Suppressor macrophage treated with lipopolysaccharide for 4 hours (primary cell): ENCODE data around the gene ATP6V0E1.

Experiments used
- DNase-seq: peaks from one replicate; pipeline ENCODE4 v3.0.0-alpha.2; 2020

ATP6V0E1 gene

GRCh38 chr5:172983542-172984243 lies at the start of gene ATP6V0E1:
ATP6V0E1 (plus strand) TSS chr5:172983771; CDS start chr5:172983861, 90 bp downstream.
- DNase-seq, result peak; percentile 97

- DNase-seq, result no peak
Measured at GRCh38 chr5:172935096-172935495, 48.5 kb upstream of the ATP6V0E1 start.

DNA sequence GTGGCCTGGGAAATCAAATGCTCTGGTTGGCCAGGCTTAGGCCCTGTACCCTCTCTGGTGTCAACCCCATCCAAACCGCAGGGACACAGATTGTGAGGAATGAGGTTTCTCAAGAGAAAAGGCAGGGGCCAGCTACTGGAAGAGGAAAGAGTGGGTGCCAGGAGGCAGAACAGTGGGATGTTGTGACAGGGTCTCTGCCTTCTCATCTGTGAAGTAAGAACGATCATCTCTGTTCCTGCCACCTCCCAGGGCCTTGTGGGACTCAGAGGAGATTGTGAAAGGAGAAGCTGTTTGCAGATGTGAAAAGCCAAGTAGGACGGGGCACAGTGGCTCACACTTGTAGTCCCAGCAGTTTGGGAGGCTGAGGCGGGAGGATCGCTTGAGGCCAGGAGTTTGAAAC lies 47.2 kb upstream of the ATP6V0E1 start:
- DNase-seq, result no peak

GRCh38 chr5:172939071-172939470 lies 44.5 kb upstream of the ATP6V0E1 start:
- peak; percentile 40 for DNase-seq

DNA sequence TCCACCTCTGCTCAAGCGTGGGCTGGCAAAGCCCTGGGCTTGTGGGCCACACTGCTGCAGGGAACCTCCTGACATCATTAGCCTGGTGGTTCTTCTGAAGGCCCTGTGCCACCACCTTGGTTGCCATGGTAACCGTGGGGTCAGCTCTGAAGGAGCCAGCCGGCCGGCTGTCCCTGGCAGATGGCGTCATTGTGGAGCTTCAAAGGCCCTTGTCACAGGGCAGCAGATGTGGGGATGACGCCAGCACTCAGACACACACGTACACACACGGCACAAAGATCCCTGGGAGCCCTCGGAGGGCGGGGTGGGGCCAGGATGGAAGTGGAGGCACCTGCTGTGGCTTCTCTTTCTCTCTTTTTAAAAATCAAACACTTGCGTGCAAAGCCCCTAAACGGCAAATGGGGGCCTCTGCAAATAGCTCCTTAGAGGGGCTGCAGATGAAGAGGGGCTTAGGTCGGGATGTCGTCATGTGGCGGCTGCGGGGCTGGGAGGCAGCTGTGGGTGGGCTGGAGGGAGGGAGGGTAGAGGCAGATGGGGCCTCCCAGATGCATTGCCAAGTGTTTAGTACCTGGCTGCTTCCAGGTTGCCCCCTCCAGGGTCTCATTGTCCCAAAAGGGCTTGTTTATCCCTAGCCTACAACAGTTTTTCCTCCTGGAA lies 43.8 kb upstream of the ATP6V0E1 start:
- DNase-seq, result no peak

- no peak for DNase-seq
Measured at GRCh38 chr5:172940268-172941066, 43.1 kb upstream of the ATP6V0E1 start.

DNA sequence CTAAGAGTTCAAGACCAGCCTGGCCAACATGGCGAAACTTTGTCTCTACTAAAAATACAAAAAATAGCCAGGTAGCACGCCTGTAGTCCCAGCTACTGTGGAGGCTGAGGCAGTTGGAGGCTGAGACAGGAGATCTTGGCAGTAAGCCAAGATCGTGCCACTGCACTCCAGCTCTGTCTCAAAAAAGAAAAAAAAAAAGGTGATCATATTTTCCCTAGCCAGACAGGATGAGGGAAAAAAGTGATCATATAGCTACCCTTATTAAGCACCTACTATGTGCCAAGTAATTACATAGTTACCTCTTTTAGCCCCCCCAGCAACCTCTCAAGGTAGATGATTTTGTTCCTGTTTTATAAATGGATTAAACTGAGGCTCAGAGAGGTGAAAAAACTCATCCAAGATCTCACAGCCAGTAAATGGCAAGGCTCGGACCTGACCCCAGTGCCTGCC lies 42.5 kb upstream of the ATP6V0E1 start:
- DNase-seq, result no peak

DNA sequence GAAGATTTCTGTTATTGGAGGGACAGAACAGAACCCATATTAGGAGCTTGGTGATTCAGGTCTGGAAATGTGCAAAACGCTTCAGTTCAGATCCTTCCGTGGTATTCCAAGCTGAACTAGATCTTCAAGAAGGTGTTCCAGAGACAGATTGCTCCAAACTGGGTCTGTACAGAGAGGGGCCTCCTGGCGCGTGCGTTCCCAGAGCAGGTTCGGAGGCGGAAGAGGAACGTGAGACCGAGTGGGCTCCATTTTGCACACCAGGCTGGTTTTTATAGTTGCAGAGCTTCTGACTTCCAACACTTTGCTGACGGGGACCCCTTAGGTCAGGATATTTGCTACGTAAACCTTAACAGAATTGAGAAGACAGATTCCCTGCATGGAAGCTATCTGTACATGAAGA lies 41.0 kb upstream of the ATP6V0E1 start:
- DNase-seq, result no peak

GRCh38 chr5:172943283-172943841 lies 40.2 kb upstream of the ATP6V0E1 start:
- peak; percentile 40 for DNase-seq

DNA sequence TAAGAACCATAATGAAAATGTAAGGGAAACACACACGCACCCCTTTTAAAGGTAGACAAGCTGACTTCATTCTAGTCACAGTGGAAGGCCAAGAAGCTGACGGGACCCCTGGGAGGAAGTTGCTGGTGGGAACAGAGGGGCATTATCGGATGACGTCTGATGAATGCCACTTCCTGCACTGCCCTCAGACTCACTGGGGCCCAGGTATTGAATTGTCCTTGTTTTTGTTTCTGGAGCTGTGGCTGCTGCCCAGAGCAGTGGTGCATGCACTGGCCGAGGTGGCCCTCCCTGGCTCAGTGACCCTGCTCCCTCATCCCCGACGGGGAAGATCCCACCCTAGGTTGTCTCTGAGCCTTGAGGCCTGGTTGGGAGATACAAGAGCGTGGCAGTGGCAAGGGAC lies 39.7 kb upstream of the ATP6V0E1 start:
- no peak for DNase-seq

DNA sequence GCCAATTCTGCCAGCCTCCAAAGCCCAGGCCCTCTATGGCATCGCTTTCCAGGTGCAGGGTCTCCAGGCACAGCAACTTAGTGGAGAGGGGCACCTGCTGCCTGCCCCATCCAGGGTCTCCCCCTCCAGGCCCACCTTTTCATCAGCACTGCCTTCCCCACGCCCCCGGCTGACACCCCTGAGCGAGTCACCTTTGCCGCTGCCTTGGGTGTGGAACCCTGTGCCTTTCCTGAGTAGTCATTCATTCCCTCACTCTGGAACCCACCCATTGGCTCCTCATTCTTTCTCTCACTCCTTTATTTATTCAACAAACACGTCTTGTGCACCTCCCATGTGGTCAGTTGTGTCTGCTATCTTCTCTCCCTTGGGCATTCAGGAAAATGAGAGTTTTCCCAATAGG lies 38.8 kb upstream of the ATP6V0E1 start:
- no peak for DNase-seq

DNA sequence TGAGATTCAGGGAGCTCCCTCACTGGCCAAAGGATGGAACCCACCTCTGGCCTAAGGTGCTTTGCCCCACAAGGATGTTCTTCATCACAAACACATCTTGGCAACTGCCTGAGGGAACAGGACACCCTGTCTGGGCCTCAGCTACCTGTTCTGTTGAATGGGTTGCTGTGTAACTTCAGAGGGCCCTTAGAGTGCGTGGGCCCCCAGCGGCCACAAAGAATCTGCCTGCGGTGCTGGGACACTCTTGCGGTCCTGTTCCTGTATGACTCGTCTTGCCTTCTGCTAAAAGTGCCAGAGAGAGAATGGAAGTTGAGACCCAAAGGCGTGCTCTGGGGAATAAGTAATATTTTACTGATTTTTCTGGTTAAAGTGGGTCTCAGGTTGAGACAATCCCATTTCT lies 38.4 kb upstream of the ATP6V0E1 start:
- no peak for DNase-seq

DNA sequence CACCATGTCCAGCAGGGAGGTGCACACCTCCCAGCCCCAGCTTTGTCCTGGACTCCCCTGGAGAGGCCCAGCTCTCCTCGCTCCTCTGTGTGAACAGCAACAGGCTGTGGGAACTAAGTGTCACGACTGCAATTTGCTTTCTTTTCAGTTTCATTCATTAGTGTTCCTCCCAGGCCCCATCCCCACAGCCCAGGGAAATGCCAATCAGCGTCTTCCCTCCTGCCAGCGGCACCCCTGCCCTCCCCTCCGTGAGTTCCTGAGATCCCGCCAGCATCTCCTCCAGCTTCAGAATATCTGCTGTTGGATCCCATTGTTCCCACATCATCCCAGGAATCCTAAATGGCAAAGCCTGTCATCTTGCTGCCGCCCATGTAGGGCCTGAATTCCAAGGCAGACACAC lies 37.4 kb upstream of the ATP6V0E1 start:
- DNase-seq, result no peak

DNA sequence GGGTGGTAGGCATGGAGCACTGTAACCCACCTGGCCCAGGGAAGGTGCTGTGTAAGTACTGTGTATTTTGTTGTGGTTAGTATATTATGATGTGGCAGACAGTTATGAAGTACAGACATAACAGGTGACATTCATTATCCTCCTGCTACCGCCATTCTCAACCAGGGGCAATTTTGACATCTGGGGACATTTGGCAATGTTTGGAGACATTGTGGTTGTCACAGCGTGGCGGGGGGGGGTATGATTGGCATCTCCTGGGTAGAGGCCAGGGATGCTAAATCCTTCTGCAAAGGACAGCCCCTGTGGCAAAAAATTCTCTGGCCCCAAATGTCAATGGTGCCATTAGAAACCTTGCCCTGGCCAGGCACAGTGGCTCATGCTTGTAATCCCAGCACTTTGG lies 34.1 kb upstream of the ATP6V0E1 start:
- no peak for DNase-seq

- no peak for DNase-seq
Measured at GRCh38 chr5:172950176-172950965, 33.2 kb upstream of the ATP6V0E1 start.

DNA sequence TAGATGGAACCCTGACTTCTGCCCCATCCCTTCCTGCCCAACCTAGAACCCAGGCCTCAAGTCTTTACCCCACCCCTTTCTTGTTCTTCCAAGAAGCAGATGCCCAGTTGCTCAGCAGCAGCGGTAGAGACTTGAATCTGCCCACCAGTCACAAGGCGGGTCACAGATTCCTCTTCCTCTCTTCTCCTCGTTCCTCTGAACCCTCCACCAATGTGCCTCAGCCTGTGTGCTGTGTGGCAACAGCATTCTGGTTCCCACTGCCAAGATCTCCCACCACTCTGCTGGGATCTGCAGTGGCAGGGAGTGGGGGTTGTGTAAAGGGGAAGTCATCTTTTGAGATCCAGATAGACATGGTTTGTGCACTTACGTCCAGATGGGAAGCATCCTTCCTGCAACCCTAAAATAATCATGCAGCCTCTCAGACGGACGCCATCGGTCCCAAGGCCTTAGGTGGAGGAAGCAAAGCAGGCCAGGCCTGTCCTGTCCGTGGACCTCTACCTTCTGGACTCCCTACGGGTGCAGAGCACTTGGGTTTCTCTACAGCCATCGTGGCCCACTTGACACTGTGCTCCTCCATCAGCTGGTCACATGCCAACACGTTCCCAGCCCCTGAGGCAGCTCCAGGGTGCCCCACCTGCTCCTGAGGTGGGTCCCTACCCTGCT lies 32.1 kb upstream of the ATP6V0E1 start:
- no peak for DNase-seq

DNA sequence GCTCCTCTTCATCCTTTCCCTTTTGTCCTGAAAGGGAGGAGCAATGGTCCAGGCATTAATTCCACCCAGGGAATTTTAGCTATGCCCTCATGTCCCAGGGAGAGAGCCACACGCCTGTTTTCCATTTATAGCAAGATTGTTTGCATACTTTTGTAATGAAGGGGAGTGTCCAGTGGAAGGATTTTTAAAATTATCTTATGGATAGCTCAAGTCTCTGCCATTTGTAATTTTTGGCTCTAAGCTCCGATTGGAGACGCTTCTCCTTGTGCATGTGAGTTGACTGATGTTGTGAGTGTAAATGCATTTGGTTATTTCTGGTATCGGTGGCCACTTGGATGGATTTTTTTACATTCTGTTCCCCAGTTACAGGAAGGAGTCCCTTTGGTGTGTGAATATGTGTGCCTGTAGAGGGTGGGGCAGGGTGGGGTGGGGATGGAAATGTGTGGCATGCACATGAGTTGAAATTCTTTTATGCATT lies 31.5 kb upstream of the ATP6V0E1 start:
- no peak for DNase-seq

- DNase-seq, result no peak
Measured at GRCh38 chr5:172953776-172954675, 29.5 kb upstream of the ATP6V0E1 start.

- DNase-seq, result no peak
Measured at GRCh38 chr5:172954751-172955159, 28.8 kb upstream of the ATP6V0E1 start.

DNA sequence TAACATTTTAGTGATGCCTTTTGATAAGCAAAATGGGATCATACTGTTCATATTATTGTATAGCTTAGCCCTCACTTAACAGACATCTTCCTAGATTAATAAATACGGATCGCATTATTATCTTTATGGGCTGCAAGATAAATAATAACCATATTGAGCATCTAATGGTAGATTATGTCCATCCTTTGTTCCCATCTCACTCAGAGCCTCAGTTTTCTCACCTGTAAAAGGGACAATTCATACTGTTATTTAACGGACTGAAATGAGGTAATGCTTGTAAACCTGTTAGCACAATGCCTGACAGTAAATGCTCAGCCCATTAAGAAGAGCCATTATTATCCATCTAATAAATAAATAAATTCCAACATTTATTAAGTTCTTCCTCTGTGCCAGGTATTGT lies 27.3 kb upstream of the ATP6V0E1 start:
- DNase-seq, result no peak

- DNase-seq, result no peak
Measured at GRCh38 chr5:172956936-172957335, 26.6 kb upstream of the ATP6V0E1 start.
